HG03571 (cell line): ENCODE data around the gene COPZ1.

Experiments
- ATAC-seq: cut with Tn5 transposase; IDR thresholded peaks from one replicate; pipeline ENCODE4 v1.9.1; 2021; ENCODE audit not compliant: unreplicated experiment

COPZ1 gene

DNA sequence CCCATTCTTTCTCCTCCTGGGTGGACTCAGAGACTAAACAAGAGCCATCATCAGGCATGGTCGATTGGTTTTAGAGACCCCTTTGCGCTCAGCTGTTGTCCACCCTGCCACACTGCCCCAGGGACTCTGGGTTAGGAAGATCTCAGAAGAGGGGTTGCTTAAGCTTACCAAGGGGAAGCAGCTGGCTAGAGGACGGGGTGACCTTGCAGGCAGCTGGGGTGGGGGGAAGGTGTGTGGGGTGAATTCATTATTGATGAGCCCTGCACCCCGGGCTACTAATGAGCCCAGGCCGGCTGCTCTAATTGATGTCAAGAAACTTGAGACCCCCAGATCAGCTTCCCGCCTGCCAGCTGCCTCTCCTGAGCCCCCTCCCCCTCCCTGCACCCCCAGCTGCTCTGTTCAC, 68.3 kb downstream of the COPZ1 start:
- ATAC-seq = no peak

DNA sequence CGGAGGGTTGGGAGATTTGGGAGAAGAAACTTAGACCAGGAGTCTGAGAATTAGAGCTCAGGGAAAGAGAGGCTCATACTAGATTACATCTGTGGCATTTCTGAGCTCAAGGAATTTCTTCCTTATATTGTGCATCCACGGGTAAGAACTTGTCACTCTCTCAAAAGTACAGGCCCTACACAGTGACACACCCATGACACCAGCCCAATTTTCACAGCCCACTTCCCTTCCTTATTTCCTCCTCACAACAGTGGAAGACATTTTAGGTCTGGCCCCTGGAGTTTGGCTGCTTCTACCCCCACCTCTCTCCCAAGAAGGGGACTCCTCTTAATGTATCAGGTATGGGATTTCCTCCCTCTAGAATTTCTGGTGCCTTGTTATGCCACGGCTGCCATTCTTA, 68.8 kb downstream of the COPZ1 start:
- ATAC-seq = no peak

DNA sequence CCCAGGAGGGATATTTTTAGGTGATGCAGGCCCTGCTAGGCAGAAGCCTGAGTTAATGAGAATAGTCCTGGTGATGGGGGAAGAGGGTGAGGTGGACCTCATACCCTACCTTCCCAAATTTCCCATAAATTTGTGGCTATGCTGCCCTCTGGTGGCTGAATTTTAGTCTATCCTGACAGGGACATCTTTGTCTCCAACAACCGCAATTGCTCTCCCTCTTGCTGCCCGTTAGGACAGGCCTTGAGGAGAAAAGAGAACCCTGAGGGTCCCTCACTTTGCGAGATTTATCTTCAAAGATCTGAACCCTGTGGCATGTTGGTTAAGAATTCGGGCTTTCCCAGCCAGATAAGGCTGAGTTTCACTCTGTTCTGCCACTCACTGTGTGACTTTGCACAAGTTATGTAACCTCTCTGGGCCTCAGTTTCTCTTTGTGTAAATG, 69.4 kb downstream of the COPZ1 start:
- ATAC-seq = no peak

DNA sequence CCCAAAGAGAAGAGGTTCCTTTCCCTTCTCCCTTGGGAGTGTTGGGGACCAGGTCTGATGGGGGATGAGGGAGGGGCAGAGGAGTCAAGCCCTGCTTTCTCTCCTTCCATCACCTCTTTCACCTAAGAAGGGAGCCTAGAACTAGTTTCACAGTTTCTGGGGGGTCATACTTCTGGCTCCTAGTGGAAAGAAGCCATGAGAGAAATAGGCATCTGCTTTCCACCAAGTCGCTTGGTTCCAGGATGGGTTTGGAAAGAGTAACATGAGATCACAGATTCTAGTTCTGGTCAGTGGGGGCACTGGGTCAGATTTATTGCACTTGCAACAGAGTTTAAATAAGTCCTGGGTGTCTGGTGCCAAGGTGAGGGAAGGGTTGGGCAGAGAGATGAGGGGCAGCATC, 70.1 kb downstream of the COPZ1 start:
- ATAC-seq = no peak

DNA sequence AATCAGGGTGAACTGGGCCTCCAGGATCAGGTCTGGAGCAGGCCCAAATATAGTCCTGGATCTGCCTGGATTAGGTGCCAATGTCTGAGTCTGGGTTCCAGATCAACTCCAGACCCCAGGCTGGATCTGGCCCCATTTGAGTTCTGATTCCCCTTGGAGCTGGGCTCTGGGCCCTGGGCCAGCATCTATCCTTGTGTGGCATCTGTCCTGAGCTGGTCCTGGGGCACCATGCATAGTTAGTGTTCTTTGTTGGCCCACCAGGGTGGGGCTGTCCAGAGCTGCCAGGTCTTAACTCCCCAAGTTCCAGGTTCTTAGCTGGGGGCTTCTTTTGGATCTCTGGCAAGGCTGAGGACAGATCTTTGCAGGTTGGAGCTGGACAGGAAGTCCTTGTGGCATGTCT, 70.6 kb downstream of the COPZ1 start:
- no peak for ATAC-seq

DNA sequence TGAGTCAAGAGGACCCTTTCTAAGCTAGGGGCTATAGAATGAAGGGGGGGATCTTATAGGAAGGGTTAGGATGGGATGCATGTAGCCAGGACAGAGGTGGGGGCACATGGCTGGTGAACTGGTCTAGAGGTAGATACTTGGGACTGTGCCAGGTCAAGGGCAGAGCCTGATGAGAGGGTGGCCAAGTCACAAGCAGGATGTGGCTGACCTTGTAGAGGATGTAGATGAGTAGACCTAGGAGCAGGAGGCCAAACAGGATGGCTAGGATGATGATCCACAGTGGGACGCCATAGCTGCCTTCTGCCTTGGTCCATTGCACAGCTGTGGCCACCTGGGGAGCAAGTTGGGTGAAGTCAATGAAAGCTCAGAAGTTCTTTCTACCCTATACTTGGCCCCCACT, 72.2 kb downstream of the COPZ1 start:
- no peak for ATAC-seq

- ATAC-seq = no peak
These were observed 73.3 kb downstream of the COPZ1 start for GRCh38 chr12:54398218-54398617.

DNA sequence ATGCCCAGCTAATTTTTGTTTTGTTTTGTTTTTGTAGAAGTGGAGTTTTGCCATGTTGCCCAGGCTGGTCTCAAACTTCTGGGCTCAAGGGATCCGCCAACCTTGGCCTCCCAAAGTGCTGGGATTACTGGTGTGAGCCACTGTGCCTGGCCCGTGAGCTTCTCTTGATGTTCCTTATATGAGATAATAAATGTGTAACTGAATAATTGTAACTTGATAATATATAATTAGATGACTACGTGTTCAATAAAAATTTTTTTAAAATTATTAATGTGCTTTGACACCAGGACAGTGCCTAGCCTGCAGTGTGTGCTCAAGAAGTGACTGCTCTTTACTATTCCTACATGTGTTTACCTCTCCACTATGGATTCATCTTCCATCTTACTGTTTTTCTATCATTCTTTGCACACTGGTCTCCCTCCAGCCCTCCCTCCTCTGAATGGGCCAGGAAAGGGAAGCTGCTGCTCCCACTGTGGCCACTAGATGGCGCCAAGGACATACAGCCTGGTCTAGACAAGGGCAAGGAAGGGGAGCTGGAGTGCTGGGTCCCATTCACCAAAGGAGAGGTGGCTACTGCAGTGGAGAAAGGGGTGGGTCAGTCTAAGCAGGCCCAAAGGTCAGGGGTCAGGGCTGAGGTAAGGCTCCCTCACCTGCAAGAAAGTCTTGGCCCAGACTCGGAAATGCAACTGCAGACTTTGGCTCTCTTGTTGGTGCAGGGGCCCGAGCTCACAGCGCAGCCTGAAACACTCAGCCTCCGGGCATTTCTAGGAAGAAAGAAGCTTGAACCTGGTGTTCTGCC, 74.3 kb downstream of the COPZ1 start:
- ATAC-seq = no peak

GRCh38 chr12:54401119-54401518, 76.2 kb downstream of the COPZ1 start:
- no peak for ATAC-seq
